Sigmoid colon (tissue), 7 donors: ENCODE measurements around the gene LAMA3. TPM values are rescaled to one million over a fixed set of nuclear protein-coding genes. Genes with fewer than 3 reads are reported as not detected.
A peak's percentile ranks its signal among the peaks of the same experiment; 100 is the strongest.

ENCODE experiments used
- DNase-seq: peaks from one replicate; pipeline ENCODE4 v3.0.0-alpha.2; 2019
- H3K27ac ChIP-seq, 4 donors: fragments of 200-600 bp; sonication (generic); one replicate each; pipeline ENCODE4 v1.5.1; 2016 to 2019; ENCODE audit warnings: mild to moderate bottlenecking in 1 of 4
- H3K27me3 ChIP-seq, 3 donors: fragments of 200-600 bp; sonication (generic); one replicate each; pipeline ENCODE4 v1.5.1; 2019; ENCODE audit warnings: mild to moderate bottlenecking in 1 of 3
- H3K36me3 ChIP-seq, 4 donors: fragments of 200-600 bp; sonication (generic); one replicate each; pipeline ENCODE4 v1.5.1; 2016 to 2019
- H3K4me1 ChIP-seq, 4 donors: fragments of 200-600 bp; sonication (generic); one replicate each; pipeline ENCODE4 v1.5.1; 2017 to 2019
- H3K4me3 ChIP-seq, 4 donors: fragments of 200-600 bp; sonication (generic); one replicate each; pipeline ENCODE4 v1.5.1; 2017 to 2019; ENCODE audit warnings: mild to moderate bottlenecking in 2 of 4, moderate library complexity in 1 of 4
- H3K9me3 ChIP-seq, 4 donors: fragments of 200-600 bp in 3 of 4; sonication (generic) in 3 of 4; one replicate each; pipeline versions ENCODE4 v1.5.1 to v1.6.1; 2013 to 2019
- CTCF ChIP-seq, 4 experiments: fragments of 450-650 bp in 3 of 4; fragments of 200-600 bp in 1 of 4; IDR thresholded peaks; one replicate each; pipeline ENCODE4 v1.5.1; 2016 to 2019; ENCODE audit warnings: antibody characterized with exemption in 4 of 4, mild to moderate bottlenecking in 3 of 4, moderate library complexity in 2 of 4
- EP300 ChIP-seq, 4 donors: sonication (generic); formaldehyde crosslinking; IDR thresholded peaks; one replicate each; pipeline ENCODE4 v1.6.1; 2017; ENCODE audit warnings: antibody characterized with exemption in 4 of 4
- POLR2A ChIP-seq, 2 donors: fragments of 450-650 bp; IDR thresholded peaks; one replicate each; pipeline ENCODE4 v1.6.1; 2016; ENCODE audit warnings: antibody characterized with exemption in 2 of 2, mild to moderate bottlenecking in 2 of 2, moderate library complexity in 2 of 2
- POLR2AphosphoS5 ChIP-seq, 4 donors: sonication (generic); formaldehyde crosslinking; IDR thresholded peaks; one replicate each; pipeline ENCODE4 v1.6.1; 2017; ENCODE audit warnings: antibody characterized with exemption in 4 of 4
- WGBS, 2 donors: extraction: QIAGEN DNeasy Blood & Tissue Kit; methylation state at CpG; one replicate each; pipeline ENCODE4 v1.1.7; 2013; 5-methylcytosine and 5-hydroxymethylcytosine counted together
- intact Hi-C: fragments of 100-400 bp; cut with DNase I; formaldehyde crosslinking; loops from one replicate; pipeline ENCODE4 v1.15.1; 2023
- polyA plus RNA-seq, 3 donors: library from polyadenylated mRNA; stranded (reverse); fragments of 200-250 nt; gene quantifications; one replicate each; pipeline ENCODE4 v1.2.3, GENCODE V29; 2013
- total RNA-seq, 4 donors: library from RNA; depleted of rRNA; stranded (reverse); fragments of >200 nt; gene quantifications; one replicate each; pipeline ENCODE4 v1.1.0, GENCODE V29; 2016
- donor health status: healthy with polysubstance abuse.
- donor health status: Bipolar disorder and iron deficiency.
- donor health status: healthy.

LAMA3 gene
- total and polyA plus RNA-seq, 7 donors, result 6.0 to 19.9 (median 14.1) TPM

- intact Hi-C loops, result loop anchor here (10.0 kb wide), 1 partner anchor 225 kb away; the partner anchor contains the start of gene LAMA3
- TF ChIP-seq POLR2AphosphoS5 (IDR thresholded peaks at IDR 0.05) (no peak), CTCF (IDR thresholded peaks at IDR 0.05) (no peak), POLR2A (IDR thresholded peaks at IDR 0.05) (no peak), EP300 (IDR thresholded peaks at IDR 0.05) (no peak)
- no peaks in the 10 kb centered on the region for H3K27me3 ChIP-seq
- DNase-seq, result no peak
- H3K27ac ChIP-seq, result no peak overlapping the region
- H3K9me3 ChIP-seq, result no peaks in the 10 kb centered on the region
- no peaks in the 10 kb centered on the region for H3K4me1 ChIP-seq
- H3K4me3 ChIP-seq, result no peak overlapping the region
- H3K36me3 ChIP-seq, result no peaks in the 10 kb centered on the region
- WGBS, 2 donors, result 44 to 47% methylated on average over 2 of the region's 2 CpGs
Measured at GRCh38 chr18:23910032-23910431, 220.8 kb downstream of the LAMA3 start.

GRCh38 chr18:23912356-23912755 is 223.1 kb downstream of the LAMA3 start:
- intact Hi-C loops, result loop anchor here (10.0 kb wide), 1 partner anchor 228 kb away; the partner anchor contains the start of gene LAMA3
- H3K9me3 ChIP-seq, result no peaks in the 10 kb centered on the region
- H3K4me3 ChIP-seq, result no peak overlapping the region
- no peak overlapping the region for H3K27ac ChIP-seq
- no peak for DNase-seq
- H3K4me1 ChIP-seq, result no peaks in the 10 kb centered on the region
- H3K36me3 ChIP-seq, result no peaks in the 10 kb centered on the region
- 93 to 94% methylated on average over 3 of the region's 3 CpGs for WGBS, 2 donors
- TF ChIP-seq EP300 (IDR thresholded peaks at IDR 0.05), result no peak
- TF ChIP-seq POLR2AphosphoS5 (IDR thresholded peaks at IDR 0.05), result no peak
- TF ChIP-seq POLR2A (IDR thresholded peaks at IDR 0.05), result no peak
- no peaks in the 10 kb centered on the region for H3K27me3 ChIP-seq

- no peak for DNase-seq
- intact Hi-C loops, result loop anchor here (5.0 to 10.0 kb wide), 2 partner anchors 89 to 232 kb away; partner anchors contain the start of gene LAMA3
Measured at GRCh38 chr18:23916338-23916737, 227.1 kb downstream of the LAMA3 start.

GRCh38 chr18:23918395-23919032 is 229.3 kb downstream of the LAMA3 start:
- H3K4me3 ChIP-seq, result no peak overlapping the region
- H3K4me1 ChIP-seq, result no peaks in the 10 kb centered on the region
- intact Hi-C loops, result loop anchor here (5.0 to 10.0 kb wide), 2 partner anchors 91 to 234 kb away; partner anchors contain the start of gene LAMA3
- no peaks in the 10 kb centered on the region for H3K36me3 ChIP-seq
- WGBS, 2 donors, result 32 to 35% methylated on average over 10 of the region's 10 CpGs
- DNase-seq, result peak; percentile 81
- H3K9me3 ChIP-seq, result no peaks in the 10 kb centered on the region
- H3K27ac ChIP-seq, result no peak overlapping the region
- no peak for TF ChIP-seq POLR2AphosphoS5 (IDR thresholded peaks at IDR 0.05)
- no peak for TF ChIP-seq EP300 (IDR thresholded peaks at IDR 0.05)
- TF ChIP-seq CTCF (IDR thresholded peaks at IDR 0.05), result peak; percentile 32 to 80 (median 74)
- no peaks in the 10 kb centered on the region for H3K27me3 ChIP-seq

More at GRCh38 chr18:23916338-23916737, 227.1 kb downstream of the LAMA3 start:
- H3K27ac ChIP-seq, result no peak overlapping the region
- TF ChIP-seq POLR2AphosphoS5 (IDR thresholded peaks at IDR 0.05) (no peak), EP300 (IDR thresholded peaks at IDR 0.05) (no peak), CTCF (IDR thresholded peaks at IDR 0.05) (no peak), POLR2A (IDR thresholded peaks at IDR 0.05) (no peak)
- no peaks in the 10 kb centered on the region for H3K27me3 ChIP-seq
- H3K4me1 ChIP-seq, result no peaks in the 10 kb centered on the region
- no peaks in the 10 kb centered on the region for H3K9me3 ChIP-seq
- H3K36me3 ChIP-seq, result no peaks in the 10 kb centered on the region
- no peak overlapping the region for H3K4me3 ChIP-seq
- 77% methylated on average over 4 of the region's 4 CpGs for WGBS, 2 donors

GRCh38 chr18:23920054-23920453 is 230.8 kb downstream of the LAMA3 start:
- Histone ChIP-seq H3K4me3 (no peak overlapping the region), H3K9me3 (no peaks in the 10 kb centered on the region), H3K27ac (no peak overlapping the region), H3K4me1 (no peaks in the 10 kb centered on the region), H3K27me3 (no peaks in the 10 kb centered on the region), H3K36me3 (no peaks in the 10 kb centered on the region)
- TF ChIP-seq POLR2AphosphoS5 (IDR thresholded peaks at IDR 0.05) (no peak), CTCF (IDR thresholded peaks at IDR 0.05) (no peak), EP300 (IDR thresholded peaks at IDR 0.05) (no peak), POLR2A (IDR thresholded peaks at IDR 0.05) (no peak)
- intact Hi-C loops, result no loop called here
- DNase-seq, result no peak
- 79 to 83% methylated on average over 4 of the region's 4 CpGs for WGBS, 2 donors
